ENCODE results near the gene FEN1. TPM values are rescaled to one million over a fixed set of nuclear protein-coding genes. Genes with fewer than 3 reads are reported as not detected.

Gene FEN1
- total and polyA plus RNA-seq, 2 experiments from 2014 or later = 13.5 to 39.2 TPM

DNA sequence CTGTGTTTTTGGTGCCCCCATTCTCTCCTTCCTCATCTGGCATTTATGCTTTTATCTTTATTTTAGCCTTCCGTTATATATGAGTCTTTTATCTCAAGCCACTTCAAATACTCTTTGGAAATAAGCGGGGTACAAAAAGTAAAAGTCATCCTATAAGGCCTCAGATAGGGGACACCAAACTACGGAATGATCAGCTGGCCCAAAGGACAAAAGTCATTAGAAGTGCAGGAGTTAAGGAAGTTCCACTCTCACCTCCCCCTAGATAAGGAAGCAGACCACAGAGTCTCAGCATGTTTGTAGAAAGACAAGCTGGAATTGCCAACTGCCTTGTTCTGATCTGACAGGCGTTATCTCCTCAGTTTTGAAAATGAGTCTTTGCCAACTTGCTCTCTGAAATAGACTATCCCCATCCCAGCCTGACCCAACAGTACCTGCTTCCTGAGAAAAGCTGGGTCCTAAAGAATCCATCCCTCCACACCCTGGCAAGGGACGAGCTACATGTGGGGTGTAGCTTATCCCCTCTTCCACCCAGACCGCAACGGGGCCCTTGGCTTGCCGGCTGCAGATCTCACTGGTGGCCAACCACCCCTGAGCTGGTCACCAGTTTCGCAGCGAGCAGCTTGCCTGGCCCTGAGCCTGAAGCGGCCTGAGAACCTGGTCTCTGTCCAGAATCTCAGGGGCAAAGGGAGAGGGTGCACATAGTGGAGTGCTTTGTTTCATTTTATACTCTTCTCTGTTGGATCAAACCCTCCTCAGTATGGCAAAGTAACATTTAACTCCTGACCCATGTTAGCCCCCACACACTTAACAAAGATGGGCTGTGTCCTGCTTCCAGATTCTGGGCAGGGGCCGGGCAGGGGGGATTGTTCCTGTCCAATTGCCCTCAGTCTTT is 49.2 kb downstream of the FEN1 start:
- Histone ChIP-seq H3K27me3 (no peaks in the 10 kb centered on the region), H3K9me3 (ENCODE audit: low read depth) (no peaks in the 10 kb centered on the region), H3K4me3 (no peak overlapping the region), H3K4me1 (ENCODE audit: low read depth) (no peaks in the 10 kb centered on the region), H3K27ac (peak overlapping the region; percentile 23), H3K36me3 (peaks cover 44% of the 10 kb centered on the region)
- TF ChIP-seq, protein P1, sequence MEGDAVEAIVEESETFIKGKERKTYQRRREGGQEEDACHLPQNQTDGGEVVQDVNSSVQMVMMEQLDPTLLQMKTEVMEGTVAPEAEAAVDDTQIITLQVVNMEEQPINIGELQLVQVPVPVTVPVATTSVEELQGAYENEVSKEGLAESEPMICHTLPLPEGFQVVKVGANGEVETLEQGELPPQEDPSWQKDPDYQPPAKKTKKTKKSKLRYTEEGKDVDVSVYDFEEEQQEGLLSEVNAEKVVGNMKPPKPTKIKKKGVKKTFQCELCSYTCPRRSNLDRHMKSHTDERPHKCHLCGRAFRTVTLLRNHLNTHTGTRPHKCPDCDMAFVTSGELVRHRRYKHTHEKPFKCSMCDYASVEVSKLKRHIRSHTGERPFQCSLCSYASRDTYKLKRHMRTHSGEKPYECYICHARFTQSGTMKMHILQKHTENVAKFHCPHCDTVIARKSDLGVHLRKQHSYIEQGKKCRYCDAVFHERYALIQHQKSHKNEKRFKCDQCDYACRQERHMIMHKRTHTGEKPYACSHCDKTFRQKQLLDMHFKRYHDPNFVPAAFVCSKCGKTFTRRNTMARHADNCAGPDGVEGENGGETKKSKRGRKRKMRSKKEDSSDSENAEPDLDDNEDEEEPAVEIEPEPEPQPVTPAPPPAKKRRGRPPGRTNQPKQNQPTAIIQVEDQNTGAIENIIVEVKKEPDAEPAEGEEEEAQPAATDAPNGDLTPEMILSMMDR (IDR thresholded peaks at IDR 0.05; ENCODE audit: low read depth, low read length) = no peak
- DNase-seq (ENCODE audit: low read depth in 1 of 2, low spot score in 1 of 2) = no peak

DNA sequence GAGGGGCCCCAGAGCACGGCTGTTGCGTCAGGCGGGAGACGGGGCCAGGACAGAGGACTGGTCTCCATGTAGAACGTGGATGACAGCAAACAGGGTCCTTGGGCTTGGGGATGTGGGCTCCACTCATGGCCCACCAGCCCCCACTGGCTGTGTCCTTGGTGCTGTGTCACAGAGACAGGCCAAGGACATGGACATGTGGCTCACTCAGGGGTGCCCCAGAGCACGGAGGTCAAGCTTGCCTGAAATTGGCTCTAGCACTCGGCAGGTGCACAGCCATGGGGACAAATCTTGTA is 49.8 kb downstream of the FEN1 start:
- TF ChIP-seq, protein P1 (IDR thresholded peaks at IDR 0.05; ENCODE audit: low read depth, low read length) = no peak
- H3K27ac ChIP-seq = peak overlapping the region; percentile 23
- no peaks in the 10 kb centered on the region for H3K4me1 ChIP-seq (ENCODE audit: low read depth)
- no peak overlapping the region for H3K4me3 ChIP-seq
- no peaks in the 10 kb centered on the region for H3K9me3 ChIP-seq (ENCODE audit: low read depth)
- H3K36me3 ChIP-seq = peaks cover 44% of the 10 kb centered on the region
- no peak for DNase-seq (ENCODE audit: low read depth in 1 of 2, low spot score in 1 of 2)
- H3K27me3 ChIP-seq = no peaks in the 10 kb centered on the region

DNA sequence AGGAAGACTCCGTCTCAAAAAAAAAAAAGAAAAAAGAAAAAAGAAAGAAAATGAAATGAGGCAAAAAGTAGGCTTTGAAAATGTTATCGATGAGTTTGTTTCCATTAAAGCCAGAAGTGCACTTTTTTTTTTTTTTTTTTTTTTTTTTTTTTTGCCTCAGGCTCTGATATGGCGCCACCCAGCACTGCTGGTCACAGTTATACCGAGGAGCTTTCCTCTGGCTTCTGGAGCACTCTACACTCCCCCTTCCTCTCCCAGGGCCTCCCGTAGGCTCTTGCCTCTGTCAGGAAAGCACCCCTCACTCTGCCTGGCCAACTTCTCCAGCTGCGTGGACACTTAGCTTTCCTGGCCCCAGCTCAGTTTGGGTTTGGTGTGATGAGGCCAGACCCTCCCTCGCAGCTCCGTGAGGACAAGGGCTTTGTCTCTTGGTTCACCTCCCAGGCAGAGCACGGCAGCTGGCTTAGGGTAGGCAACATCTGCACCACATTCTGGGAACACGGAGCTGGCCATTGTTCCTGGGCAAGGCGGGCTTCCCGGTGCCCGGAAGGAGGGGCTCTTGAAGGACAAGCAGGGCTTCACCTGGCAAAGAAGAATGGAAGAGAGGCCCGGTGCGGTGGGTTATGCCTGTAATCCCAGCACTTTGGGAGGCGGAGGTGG is 52.3 kb downstream of the FEN1 start:
- H3K36me3 ChIP-seq = peaks cover 63% of the 10 kb centered on the region
- DNase-seq (ENCODE audit: low read depth in 1 of 2, low spot score in 1 of 2) = no peak
- no peaks in the 10 kb centered on the region for H3K27me3 ChIP-seq
- TF ChIP-seq, protein P1 (IDR thresholded peaks at IDR 0.05; ENCODE audit: low read depth, low read length) = no peak
- no peaks in the 10 kb centered on the region for H3K4me1 ChIP-seq (ENCODE audit: low read depth)
- no peak overlapping the region for H3K27ac ChIP-seq
- H3K9me3 ChIP-seq (ENCODE audit: low read depth) = no peaks in the 10 kb centered on the region
- no peak overlapping the region for H3K4me3 ChIP-seq

DNA sequence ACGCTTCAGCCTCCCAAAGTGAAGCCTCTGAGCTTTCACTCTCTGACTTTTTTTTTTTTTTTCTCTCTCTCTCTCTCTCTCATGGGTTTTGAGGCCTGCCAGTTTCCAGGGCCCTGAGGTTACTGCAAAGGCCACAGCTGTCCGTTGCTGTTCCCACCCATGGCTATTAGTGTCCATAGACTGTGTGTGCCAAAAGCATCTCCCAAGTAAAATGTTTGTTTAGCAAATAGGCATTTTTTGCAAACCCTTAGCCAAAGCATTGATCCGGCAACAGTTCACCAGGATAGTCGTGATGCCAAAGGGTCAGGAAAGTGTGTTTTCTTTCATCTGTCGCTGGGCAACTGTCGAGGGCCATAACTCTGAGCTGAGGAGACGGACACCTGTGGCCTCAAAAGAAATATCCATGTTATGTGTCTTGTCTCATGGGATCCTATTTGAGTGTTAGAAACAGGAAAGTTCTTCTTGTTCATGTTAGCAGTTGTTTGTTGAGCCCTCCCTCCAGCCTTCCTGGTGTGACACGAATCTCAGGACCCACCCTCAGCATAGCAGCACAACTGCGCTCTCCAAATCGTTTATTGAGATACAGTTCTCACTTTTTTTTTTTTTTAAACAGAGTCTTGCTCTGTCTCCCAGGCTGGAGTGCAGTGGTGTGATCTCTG is 53.8 kb downstream of the FEN1 start:
- Histone ChIP-seq H3K27ac (no peak overlapping the region), H3K27me3 (no peaks in the 10 kb centered on the region), H3K36me3 (peaks cover 58% of the 10 kb centered on the region), H3K9me3 (ENCODE audit: low read depth) (no peaks in the 10 kb centered on the region), H3K4me3 (no peak overlapping the region), H3K4me1 (ENCODE audit: low read depth) (no peaks in the 10 kb centered on the region)
- TF ChIP-seq, protein P1 (IDR thresholded peaks at IDR 0.05; ENCODE audit: low read depth, low read length) = no peak
- no peak for DNase-seq (ENCODE audit: low read depth in 1 of 2, low spot score in 1 of 2)

Other genes starting within 250 kb of the FEN1 start
- 8.7 and 12.1 TPM in 2 replicates for gene SYT7, start 211.8 kb upstream of the FEN1 start, total RNA-seq
- 6.3 and 7.5 TPM in 2 replicates for gene SYT7, start 211.8 kb upstream of the FEN1 start, polyA plus RNA-seq
- 5.5 and 6.3 TPM in 2 replicates for gene DAGLA, start 112.5 kb upstream of the FEN1 start, total RNA-seq
- 2.1 and 3.4 TPM in 2 replicates for gene DAGLA, start 112.5 kb upstream of the FEN1 start, polyA plus RNA-seq
- 48.0 and 56.9 TPM in 2 replicates for gene MYRF, start 40.3 kb upstream of the FEN1 start, total RNA-seq
- gene MYRF, start 40.3 kb upstream of the FEN1 start, polyA plus RNA-seq = 29.3 and 41.2 TPM in 2 replicates
- 29.3 and 35.3 TPM in 2 replicates for gene TMEM258, start 312 bp upstream of the FEN1 start, total RNA-seq
- 241 and 255 TPM in 2 replicates for gene TMEM258, start 312 bp upstream of the FEN1 start, polyA plus RNA-seq
- 114 and 164 TPM in 2 replicates for gene FADS1, start 24.1 kb downstream of the FEN1 start, total RNA-seq
- gene FADS1, start 24.1 kb downstream of the FEN1 start, polyA plus RNA-seq = 183 and 249 TPM in 2 replicates
- gene FADS2, start 35.4 kb downstream of the FEN1 start, total RNA-seq = 103 and 239 TPM in 2 replicates
- 129 and 262 TPM in 2 replicates for gene FADS2, start 35.4 kb downstream of the FEN1 start, polyA plus RNA-seq
- gene FADS3, start 98.6 kb downstream of the FEN1 start, total RNA-seq = 42.0 and 42.9 TPM in 2 replicates
- gene FADS3, start 98.6 kb downstream of the FEN1 start, polyA plus RNA-seq = 45.0 and 48.0 TPM in 2 replicates
- 6.7 and 11.6 TPM in 2 replicates for gene RAB3IL1, start 124.7 kb downstream of the FEN1 start, total RNA-seq
- 8.3 and 14.6 TPM in 2 replicates for gene RAB3IL1, start 124.7 kb downstream of the FEN1 start, polyA plus RNA-seq
- gene BEST1, start 157.4 kb downstream of the FEN1 start, total RNA-seq = 0.27 and 0.39 TPM in 2 replicates
- gene BEST1, start 157.4 kb downstream of the FEN1 start, polyA plus RNA-seq = 0.17 and 0.34 TPM in 2 replicates
- 679 and 858 TPM in 2 replicates for gene FTH1, start 174.7 kb downstream of the FEN1 start, total RNA-seq
- 2,885 and 3,180 TPM in 2 replicates for gene FTH1, start 174.7 kb downstream of the FEN1 start, polyA plus RNA-seq

Measured in cardiac muscle cell (in vitro differentiated cells and primary cell).